ENCODE data around the gene ACADSB. TPM values are rescaled to one million over a fixed set of nuclear protein-coding genes. Genes with fewer than 3 reads are reported as not detected.

The ACADSB gene
- polyA plus RNA-seq, 1 of the 3 experiments (the other 2 are of a cell fraction), result 5.9 TPM

DNA sequence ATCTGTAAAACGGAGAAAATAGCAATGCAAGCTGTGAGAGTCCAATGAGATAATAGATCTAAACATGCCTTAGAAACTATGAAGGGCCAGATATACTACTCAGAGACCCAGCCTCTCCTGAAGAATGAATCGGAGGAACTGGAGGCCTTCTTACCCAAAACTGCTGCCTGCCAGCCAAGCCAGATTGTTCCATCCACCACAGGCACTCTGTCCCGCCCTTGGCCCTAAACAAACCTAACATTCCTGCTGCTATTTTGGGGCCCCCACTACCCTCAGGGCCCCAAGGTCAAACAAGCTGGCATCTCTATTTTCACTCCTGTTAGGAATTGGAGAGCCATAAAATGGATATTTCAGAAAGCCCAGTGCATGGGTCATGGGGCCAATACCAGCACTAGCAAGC lies 79.0 kb downstream of the ACADSB start:
- Histone ChIP-seq H3K9me2 (no peaks in the 10 kb centered on the region), H3F3A (replicated peaks; ENCODE audit: insufficient read depth) (no peaks in the 10 kb centered on the region), H3K4me3 (ENCODE audit: low read depth in 2 of 2, low read length in 1 of 2) (no peak overlapping the region), H3K79me2 (ENCODE audit: insufficient read depth) (no peaks in the 10 kb centered on the region), H3K4me2 (no peak overlapping the region), H3K9ac (no peak overlapping the region), H3K27ac (ENCODE audit: low read depth in 2 of 2, low read length in 1 of 2) (no peak overlapping the region), H3K27me3 (ENCODE audit: insufficient read depth) (no peaks in the 10 kb centered on the region), H3K4me1 (ENCODE audit: control insufficient read depth in 1 of 2, insufficient read depth in 2 of 2, low read depth in 1 of 2, low read length in 1 of 2) (no peaks in the 10 kb centered on the region), H3K36me3 (replicated peaks in 1 of 2; ENCODE audit: control insufficient read depth in 1 of 2, insufficient read depth in 2 of 2, low read length in 1 of 2) (no peaks in the 10 kb centered on the region), H2AFZ (ENCODE audit: low read depth) (no peak overlapping the region), H3K9me3 (no peaks in the 10 kb centered on the region), H4K20me1 (ENCODE audit: insufficient read depth) (no peaks in the 10 kb centered on the region)
- POLR2A ChIA-PET, result no interaction called here
- 51% methylated on average over 3 of the region's 3 CpGs for WGBS (ENCODE audit: low lambda C conversion rate)
- TF ChIP-seq RCOR1 (IDR thresholded peaks at IDR 0.05; ENCODE audit: low read length), result no peak
- TF ChIP-seq GABPA (IDR thresholded peaks at IDR 0.05; ENCODE audit: low read depth), result no peak
- no peak for TF ChIP-seq JUND (IDR thresholded peaks at IDR 0.05)
- no peak for TF ChIP-seq TAF1 (IDR thresholded peaks at IDR 0.05; ENCODE audit: borderline replicate concordance, low read depth, low read length)
- no peak for TF ChIP-seq PBX3 (IDR thresholded peaks at IDR 0.05)
- no peak for TF ChIP-seq FOXJ3 (CRISPR knock-in tag; IDR thresholded peaks at IDR 0.05)
- TF ChIP-seq, protein P1, sequence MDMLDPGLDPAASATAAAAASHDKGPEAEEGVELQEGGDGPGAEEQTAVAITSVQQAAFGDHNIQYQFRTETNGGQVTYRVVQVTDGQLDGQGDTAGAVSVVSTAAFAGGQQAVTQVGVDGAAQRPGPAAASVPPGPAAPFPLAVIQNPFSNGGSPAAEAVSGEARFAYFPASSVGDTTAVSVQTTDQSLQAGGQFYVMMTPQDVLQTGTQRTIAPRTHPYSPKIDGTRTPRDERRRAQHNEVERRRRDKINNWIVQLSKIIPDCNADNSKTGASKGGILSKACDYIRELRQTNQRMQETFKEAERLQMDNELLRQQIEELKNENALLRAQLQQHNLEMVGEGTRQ (IDR thresholded peaks at IDR 0.05; ENCODE audit: borderline replicate concordance, low read depth, low read length), result no peak
- no peak for DNase-seq
- CTCF ChIA-PET, result no interaction called here

- no peaks in the 10 kb centered on the region for H3K79me2 ChIP-seq (ENCODE audit: insufficient read depth)
- H3K9ac ChIP-seq, result no peak overlapping the region
- no peak overlapping the region for H3K27ac ChIP-seq (ENCODE audit: low read depth in 2 of 2, low read length in 1 of 2)
- H2AFZ ChIP-seq (ENCODE audit: low read depth), result no peak overlapping the region
- H3K4me3 ChIP-seq (ENCODE audit: low read depth in 2 of 2, low read length in 1 of 2), result no peak overlapping the region
- POLR2A ChIA-PET, result no interaction called here
- no peaks in the 10 kb centered on the region for H3K27me3 ChIP-seq (ENCODE audit: insufficient read depth)
- DNase-seq, result no peak
- H3K9me2 ChIP-seq, result no peaks in the 10 kb centered on the region
- no peaks in the 10 kb centered on the region for H3K9me3 ChIP-seq
- H3K4me2 ChIP-seq, result no peak overlapping the region
- H4K20me1 ChIP-seq (ENCODE audit: insufficient read depth), result no peaks in the 10 kb centered on the region
- H3F3A ChIP-seq (replicated peaks; ENCODE audit: insufficient read depth), result no peaks in the 10 kb centered on the region
- CTCF ChIA-PET, result interaction anchor here (2.6 kb wide), 1 partner anchor 41 kb away, joined by 10 read pairs; no protein-coding TSS in a partner anchor
- H3K4me1 ChIP-seq (ENCODE audit: control insufficient read depth in 1 of 2, insufficient read depth in 2 of 2, low read depth in 1 of 2, low read length in 1 of 2), result no peaks in the 10 kb centered on the region
- TF ChIP-seq FOXJ3 (CRISPR knock-in tag; IDR thresholded peaks at IDR 0.05), result no peak
- 18% methylated on average over 14 of the region's 14 CpGs for WGBS (ENCODE audit: low lambda C conversion rate)
- no peaks in the 10 kb centered on the region for H3K36me3 ChIP-seq (replicated peaks in 1 of 2; ENCODE audit: control insufficient read depth in 1 of 2, insufficient read depth in 2 of 2, low read length in 1 of 2)
Measured at GRCh38 chr10:123092635-123093414, 84.0 kb downstream of the ACADSB start.

DNA sequence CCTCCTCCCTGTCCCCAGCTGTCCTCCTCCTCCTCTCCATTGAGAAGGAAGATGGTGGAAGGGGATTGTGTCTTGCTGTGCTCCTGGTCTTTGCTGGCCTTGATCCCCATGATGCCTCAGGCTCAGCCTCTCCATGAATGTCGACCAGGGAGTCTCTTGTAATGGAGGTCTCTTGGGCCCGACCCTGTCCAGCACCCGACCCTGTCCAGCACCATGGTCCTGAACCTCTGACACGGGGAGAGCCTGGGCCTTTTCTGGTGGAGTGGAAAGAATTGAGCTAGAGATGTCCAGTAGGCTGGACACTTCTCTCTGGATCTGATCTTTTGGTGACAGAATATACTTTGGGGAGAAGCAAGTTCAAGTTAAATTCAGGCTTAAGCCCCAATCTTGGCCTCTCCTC lies 84.7 kb downstream of the ACADSB start:
- no peak overlapping the region for H3K4me3 ChIP-seq (ENCODE audit: low read depth in 2 of 2, low read length in 1 of 2)
- no peaks in the 10 kb centered on the region for H3K4me1 ChIP-seq (ENCODE audit: control insufficient read depth in 1 of 2, insufficient read depth in 2 of 2, low read depth in 1 of 2, low read length in 1 of 2)
- no peak for TF ChIP-seq RFX5 (IDR thresholded peaks at IDR 0.05; ENCODE audit: low read length)
- TF ChIP-seq, protein P2, sequence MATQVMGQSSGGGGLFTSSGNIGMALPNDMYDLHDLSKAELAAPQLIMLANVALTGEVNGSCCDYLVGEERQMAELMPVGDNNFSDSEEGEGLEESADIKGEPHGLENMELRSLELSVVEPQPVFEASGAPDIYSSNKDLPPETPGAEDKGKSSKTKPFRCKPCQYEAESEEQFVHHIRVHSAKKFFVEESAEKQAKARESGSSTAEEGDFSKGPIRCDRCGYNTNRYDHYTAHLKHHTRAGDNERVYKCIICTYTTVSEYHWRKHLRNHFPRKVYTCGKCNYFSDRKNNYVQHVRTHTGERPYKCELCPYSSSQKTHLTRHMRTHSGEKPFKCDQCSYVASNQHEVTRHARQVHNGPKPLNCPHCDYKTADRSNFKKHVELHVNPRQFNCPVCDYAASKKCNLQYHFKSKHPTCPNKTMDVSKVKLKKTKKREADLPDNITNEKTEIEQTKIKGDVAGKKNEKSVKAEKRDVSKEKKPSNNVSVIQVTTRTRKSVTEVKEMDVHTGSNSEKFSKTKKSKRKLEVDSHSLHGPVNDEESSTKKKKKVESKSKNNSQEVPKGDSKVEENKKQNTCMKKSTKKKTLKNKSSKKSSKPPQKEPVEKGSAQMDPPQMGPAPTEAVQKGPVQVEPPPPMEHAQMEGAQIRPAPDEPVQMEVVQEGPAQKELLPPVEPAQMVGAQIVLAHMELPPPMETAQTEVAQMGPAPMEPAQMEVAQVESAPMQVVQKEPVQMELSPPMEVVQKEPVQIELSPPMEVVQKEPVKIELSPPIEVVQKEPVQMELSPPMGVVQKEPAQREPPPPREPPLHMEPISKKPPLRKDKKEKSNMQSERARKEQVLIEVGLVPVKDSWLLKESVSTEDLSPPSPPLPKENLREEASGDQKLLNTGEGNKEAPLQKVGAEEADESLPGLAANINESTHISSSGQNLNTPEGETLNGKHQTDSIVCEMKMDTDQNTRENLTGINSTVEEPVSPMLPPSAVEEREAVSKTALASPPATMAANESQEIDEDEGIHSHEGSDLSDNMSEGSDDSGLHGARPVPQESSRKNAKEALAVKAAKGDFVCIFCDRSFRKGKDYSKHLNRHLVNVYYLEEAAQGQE (IDR thresholded peaks at IDR 0.05; ENCODE audit: low read depth, low read length), result peak; percentile 83
- H3K4me2 ChIP-seq, result no peak overlapping the region
- 0% methylated on average over 1 of the region's 4 CpGs for WGBS (ENCODE audit: low lambda C conversion rate)
- no peaks in the 10 kb centered on the region for H3K79me2 ChIP-seq (ENCODE audit: insufficient read depth)
- H3K36me3 ChIP-seq (replicated peaks in 1 of 2; ENCODE audit: control insufficient read depth in 1 of 2, insufficient read depth in 2 of 2, low read length in 1 of 2), result no peaks in the 10 kb centered on the region
- no peak overlapping the region for H3K9ac ChIP-seq
- H3K27ac ChIP-seq (ENCODE audit: low read depth in 2 of 2, low read length in 1 of 2), result no peak overlapping the region
- H3K27me3 ChIP-seq (ENCODE audit: insufficient read depth), result no peaks in the 10 kb centered on the region
- H3K9me3 ChIP-seq, result no peaks in the 10 kb centered on the region
- no peaks in the 10 kb centered on the region for H3K9me2 ChIP-seq
- DNase-seq, result no peak
- H2AFZ ChIP-seq (ENCODE audit: low read depth), result no peak overlapping the region
- POLR2A ChIA-PET, result no interaction called here
- CTCF ChIA-PET, result interaction anchor here (2.6 kb wide), 1 partner anchor 41 kb away, joined by 10 read pairs; no protein-coding TSS in a partner anchor
- H4K20me1 ChIP-seq (ENCODE audit: insufficient read depth), result no peaks in the 10 kb centered on the region
- H3F3A ChIP-seq (replicated peaks; ENCODE audit: insufficient read depth), result no peaks in the 10 kb centered on the region

Data from SK-N-SH (cell line).